ENCODE measurements around the gene STYXL2. TPM values are rescaled to one million over a fixed set of nuclear protein-coding genes. Genes with fewer than 3 reads are reported as not detected.

STYXL2 gene
- total and polyA plus RNA-seq, 2 experiments from 2014 or later = 0.17 to 0.40 TPM

DNA sequence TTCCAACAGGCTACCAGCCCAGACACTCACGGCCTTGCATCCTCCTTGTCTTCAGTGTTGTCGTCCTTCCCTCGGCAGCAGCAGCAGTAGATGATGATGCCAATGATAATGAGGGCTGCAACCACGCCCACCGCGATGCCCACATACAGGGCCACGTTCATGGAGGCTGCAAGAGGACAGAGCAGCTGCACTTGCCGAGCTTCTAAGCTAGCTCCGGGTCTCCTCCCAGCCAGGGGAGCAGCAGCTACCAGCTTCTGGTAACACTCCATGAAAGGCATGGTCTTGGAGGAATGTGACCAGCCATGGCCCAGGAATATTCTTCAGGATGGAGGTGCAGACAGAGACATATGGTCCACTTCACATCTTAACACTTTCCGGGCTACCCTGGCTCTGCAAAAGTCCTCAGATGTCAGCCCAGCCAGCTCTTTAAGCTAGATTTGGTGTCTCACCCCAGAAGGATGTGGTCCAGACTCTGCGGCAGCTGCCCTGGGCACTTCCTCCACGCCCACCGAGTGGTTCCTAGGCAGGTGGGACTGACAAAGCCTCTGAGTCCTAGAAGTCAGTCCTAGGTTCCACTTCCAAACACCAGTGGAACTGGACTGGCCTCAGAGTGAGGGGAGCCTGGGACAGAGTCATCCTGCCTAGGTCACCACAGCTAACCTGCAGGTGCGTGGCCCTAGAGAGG is 38.8 kb upstream of the STYXL2 start:
- Mint-ChIP-seq H3K9me3 (no peaks in the 10 kb centered on the region), H3K4me1 (peaks cover 14% of the 10 kb centered on the region), H3K27me3 (ENCODE audit: insufficient read depth, low read depth, poor library complexity) (peaks cover 21% of the 10 kb centered on the region), H3K36me3 (ENCODE audit: low read depth) (no peaks in the 10 kb centered on the region; the same call in 2 of the 3 replicates), H3K4me3 (no peak overlapping the region), H3K27ac (no peak overlapping the region)
- DNase-seq (ENCODE audit: low spot score) (no peak), ATAC-seq (no peak)
- Histone ChIP-seq H3K36me3 (ENCODE audit: insufficient read depth) (no peaks in the 10 kb centered on the region), H3K27me3 (ENCODE audit: insufficient read depth) (no peaks in the 10 kb centered on the region), H3K79me2 (replicated peaks; ENCODE audit: insufficient read depth) (no peaks in the 10 kb centered on the region), H3K4me1 (ENCODE audit: insufficient read depth) (peaks cover 13% of the 10 kb centered on the region; the same call in 1 of the 2 replicates), H2AFZ (no peak overlapping the region), H4K20me1 (replicated peaks; ENCODE audit: insufficient read depth) (no peaks in the 10 kb centered on the region), H3K4me3 (no peak overlapping the region), H3K27ac (ENCODE audit: low read depth) (no peak overlapping the region), H3F3A (replicated peaks; ENCODE audit: low read depth) (no peaks in the 10 kb centered on the region), H3K4me2 (no peak overlapping the region), H3K9me2 (ENCODE audit: insufficient read depth) (no peaks in the 10 kb centered on the region)
- no peak for TF ChIP-seq ZNF462 (CRISPR knock-in tag; IDR thresholded peaks at IDR 0.05)
- TF ChIP-seq, protein P1, sequence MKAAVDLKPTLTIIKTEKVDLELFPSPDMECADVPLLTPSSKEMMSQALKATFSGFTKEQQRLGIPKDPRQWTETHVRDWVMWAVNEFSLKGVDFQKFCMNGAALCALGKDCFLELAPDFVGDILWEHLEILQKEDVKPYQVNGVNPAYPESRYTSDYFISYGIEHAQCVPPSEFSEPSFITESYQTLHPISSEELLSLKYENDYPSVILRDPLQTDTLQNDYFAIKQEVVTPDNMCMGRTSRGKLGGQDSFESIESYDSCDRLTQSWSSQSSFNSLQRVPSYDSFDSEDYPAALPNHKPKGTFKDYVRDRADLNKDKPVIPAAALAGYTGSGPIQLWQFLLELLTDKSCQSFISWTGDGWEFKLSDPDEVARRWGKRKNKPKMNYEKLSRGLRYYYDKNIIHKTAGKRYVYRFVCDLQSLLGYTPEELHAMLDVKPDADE (IDR thresholded peaks at IDR 0.05) = no peak
- no peak for TF ChIP-seq JUNB (IDR thresholded peaks at IDR 0.05; ENCODE audit: unreplicated experiment)
- TF ChIP-seq, protein P2, sequence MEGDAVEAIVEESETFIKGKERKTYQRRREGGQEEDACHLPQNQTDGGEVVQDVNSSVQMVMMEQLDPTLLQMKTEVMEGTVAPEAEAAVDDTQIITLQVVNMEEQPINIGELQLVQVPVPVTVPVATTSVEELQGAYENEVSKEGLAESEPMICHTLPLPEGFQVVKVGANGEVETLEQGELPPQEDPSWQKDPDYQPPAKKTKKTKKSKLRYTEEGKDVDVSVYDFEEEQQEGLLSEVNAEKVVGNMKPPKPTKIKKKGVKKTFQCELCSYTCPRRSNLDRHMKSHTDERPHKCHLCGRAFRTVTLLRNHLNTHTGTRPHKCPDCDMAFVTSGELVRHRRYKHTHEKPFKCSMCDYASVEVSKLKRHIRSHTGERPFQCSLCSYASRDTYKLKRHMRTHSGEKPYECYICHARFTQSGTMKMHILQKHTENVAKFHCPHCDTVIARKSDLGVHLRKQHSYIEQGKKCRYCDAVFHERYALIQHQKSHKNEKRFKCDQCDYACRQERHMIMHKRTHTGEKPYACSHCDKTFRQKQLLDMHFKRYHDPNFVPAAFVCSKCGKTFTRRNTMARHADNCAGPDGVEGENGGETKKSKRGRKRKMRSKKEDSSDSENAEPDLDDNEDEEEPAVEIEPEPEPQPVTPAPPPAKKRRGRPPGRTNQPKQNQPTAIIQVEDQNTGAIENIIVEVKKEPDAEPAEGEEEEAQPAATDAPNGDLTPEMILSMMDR (conservative IDR thresholded peaks at IDR 0.05; ENCODE audit: low read depth in 2 of 2) = no peak
- TF ChIP-seq POLR2AphosphoS5 (IDR thresholded peaks at IDR 0.05; ENCODE audit: low read depth) = no peak
- TF ChIP-seq STAT1 (IDR thresholded peaks at IDR 0.05; ENCODE audit: unreplicated experiment) = no peak
